Glomerular visceral epithelial cell (primary cell): ENCODE results near the gene TBRG4.

Experiments
- DNase-seq: peaks from one replicate; pipeline ENCODE4 v3.0.0-alpha.2; 2016; ENCODE audit errors: extremely low spot score

The TBRG4 gene

GRCh38 chr7:45143616-45144015 is 32.1 kb upstream of the TBRG4 start:
- no peak for DNase-seq

GRCh38 chr7:45140827-45141226 is 29.3 kb upstream of the TBRG4 start:
- DNase-seq = no peak

GRCh38 chr7:45138433-45139267 is 27.2 kb upstream of the TBRG4 start:
- DNase-seq = no peak

GRCh38 chr7:45136106-45137060 is 24.9 kb upstream of the TBRG4 start:
- DNase-seq = peak; percentile 70

- no peak for DNase-seq
Observed at GRCh38 chr7:45133877-45134276, 22.4 kb upstream of the TBRG4 start.

GRCh38 chr7:45133352-45133751 is 21.9 kb upstream of the TBRG4 start:
- no peak for DNase-seq

- no peak for DNase-seq
Observed at GRCh38 chr7:45132708-45133320, 21.3 kb upstream of the TBRG4 start.

- DNase-seq = no peak
Observed at GRCh38 chr7:45131891-45132290, 20.4 kb upstream of the TBRG4 start.

GRCh38 chr7:45130910-45131309 is 19.4 kb upstream of the TBRG4 start:
- no peak for DNase-seq

- no peak for DNase-seq
Observed at GRCh38 chr7:45129906-45130305, 18.4 kb upstream of the TBRG4 start.

- DNase-seq = no peak
Observed at GRCh38 chr7:45129181-45129800, 17.8 kb upstream of the TBRG4 start.

- DNase-seq = no peak
Observed at GRCh38 chr7:45126920-45127319, 15.4 kb upstream of the TBRG4 start.

- no peak for DNase-seq
Observed at GRCh38 chr7:45126201-45126600, 14.7 kb upstream of the TBRG4 start.

GRCh38 chr7:45125193-45125904 is 13.9 kb upstream of the TBRG4 start:
- no peak for DNase-seq

- DNase-seq = no peak
Observed at GRCh38 chr7:45123913-45124710, 12.6 kb upstream of the TBRG4 start.

- no peak for DNase-seq
Observed at GRCh38 chr7:45122975-45123860, 11.7 kb upstream of the TBRG4 start.

GRCh38 chr7:45119550-45119949 is 8.1 kb upstream of the TBRG4 start:
- no peak for DNase-seq

GRCh38 chr7:45118889-45119331 is 7.4 kb upstream of the TBRG4 start:
- no peak for DNase-seq

GRCh38 chr7:45118292-45118691 is 6.8 kb upstream of the TBRG4 start:
- DNase-seq = no peak
